Fibroblast of gingiva (primary cell): ENCODE measurements around the gene NUP214.
"Not testable (repeated sequence)": the region's sequence is repeated elsewhere in the genome, so short reads cannot be mapped to it uniquely, and the experiment has no call there.

Source experiments
- DNase-seq: peaks from one replicate; pipeline ENCODE4 v3.0.0-alpha.2; 2011; ENCODE audit warnings: low read depth

Gene NUP214

GRCh38 chr9:131193051-131193450 lies 67.7 kb downstream of the NUP214 start:
- no peak for DNase-seq

GRCh38 chr9:131194762-131195161 lies 69.4 kb downstream of the NUP214 start:
- no peak for DNase-seq

DNA sequence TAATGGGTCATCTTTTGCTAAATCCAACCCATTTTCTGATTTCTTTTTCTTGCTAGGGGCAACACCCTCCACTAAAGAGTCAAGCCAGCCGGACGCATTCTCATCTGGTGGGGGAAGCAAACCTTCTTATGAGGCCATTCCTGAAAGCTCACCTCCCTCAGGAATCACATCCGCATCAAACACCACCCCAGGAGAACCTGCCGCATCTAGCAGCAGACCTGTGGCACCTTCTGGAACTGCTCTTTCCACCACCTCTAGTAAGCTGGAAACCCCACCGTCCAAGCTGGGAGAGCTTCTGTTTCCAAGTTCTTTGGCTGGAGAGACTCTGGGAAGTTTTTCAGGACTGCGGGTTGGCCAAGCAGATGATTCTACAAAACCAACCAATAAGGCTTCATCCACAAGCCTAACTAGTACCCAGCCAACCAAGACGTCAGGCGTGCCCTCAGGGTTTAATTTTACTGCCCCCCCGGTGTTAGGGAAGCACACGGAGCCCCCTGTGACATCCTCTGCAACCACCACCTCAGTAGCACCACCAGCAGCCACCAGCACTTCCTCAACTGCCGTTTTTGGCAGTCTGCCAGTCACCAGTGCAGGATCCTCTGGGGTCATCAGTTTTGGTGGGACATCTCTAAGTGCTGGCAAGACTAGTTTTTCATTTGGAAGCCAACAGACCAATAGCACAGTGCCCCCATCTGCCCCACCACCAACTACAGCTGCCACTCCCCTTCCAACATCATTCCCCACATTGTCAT lies 72.0 kb downstream of the NUP214 start:
- no peak for DNase-seq

DNA sequence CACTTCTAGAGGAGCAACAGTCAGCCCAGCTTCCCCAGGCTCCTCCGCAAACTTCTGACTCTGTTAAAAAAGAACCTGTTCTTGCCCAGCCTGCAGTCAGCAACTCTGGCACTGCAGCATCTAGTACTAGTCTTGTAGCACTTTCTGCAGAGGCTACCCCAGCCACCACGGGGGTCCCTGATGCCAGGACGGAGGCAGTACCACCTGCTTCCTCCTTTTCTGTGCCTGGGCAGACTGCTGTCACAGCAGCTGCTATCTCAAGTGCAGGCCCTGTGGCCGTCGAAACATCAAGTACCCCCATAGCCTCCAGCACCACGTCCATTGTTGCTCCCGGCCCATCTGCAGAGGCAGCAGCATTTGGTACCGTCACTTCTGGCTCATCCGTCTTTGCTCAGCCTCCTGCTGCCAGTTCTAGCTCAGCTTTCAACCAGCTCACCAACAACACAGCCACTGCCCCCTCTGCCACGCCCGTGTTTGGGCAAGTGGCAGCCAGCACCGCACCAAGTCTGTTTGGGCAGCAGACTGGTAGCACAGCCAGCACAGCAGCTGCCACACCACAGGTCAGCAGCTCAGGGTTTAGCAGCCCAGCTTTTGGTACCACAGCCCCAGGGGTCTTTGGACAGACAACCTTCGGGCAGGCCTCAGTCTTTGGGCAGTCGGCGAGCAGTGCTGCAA lies 72.8 kb downstream of the NUP214 start:
- no peak for DNase-seq

GRCh38 chr9:131201856-131202255 lies 76.5 kb downstream of the NUP214 start:
- no peak for DNase-seq

DNA sequence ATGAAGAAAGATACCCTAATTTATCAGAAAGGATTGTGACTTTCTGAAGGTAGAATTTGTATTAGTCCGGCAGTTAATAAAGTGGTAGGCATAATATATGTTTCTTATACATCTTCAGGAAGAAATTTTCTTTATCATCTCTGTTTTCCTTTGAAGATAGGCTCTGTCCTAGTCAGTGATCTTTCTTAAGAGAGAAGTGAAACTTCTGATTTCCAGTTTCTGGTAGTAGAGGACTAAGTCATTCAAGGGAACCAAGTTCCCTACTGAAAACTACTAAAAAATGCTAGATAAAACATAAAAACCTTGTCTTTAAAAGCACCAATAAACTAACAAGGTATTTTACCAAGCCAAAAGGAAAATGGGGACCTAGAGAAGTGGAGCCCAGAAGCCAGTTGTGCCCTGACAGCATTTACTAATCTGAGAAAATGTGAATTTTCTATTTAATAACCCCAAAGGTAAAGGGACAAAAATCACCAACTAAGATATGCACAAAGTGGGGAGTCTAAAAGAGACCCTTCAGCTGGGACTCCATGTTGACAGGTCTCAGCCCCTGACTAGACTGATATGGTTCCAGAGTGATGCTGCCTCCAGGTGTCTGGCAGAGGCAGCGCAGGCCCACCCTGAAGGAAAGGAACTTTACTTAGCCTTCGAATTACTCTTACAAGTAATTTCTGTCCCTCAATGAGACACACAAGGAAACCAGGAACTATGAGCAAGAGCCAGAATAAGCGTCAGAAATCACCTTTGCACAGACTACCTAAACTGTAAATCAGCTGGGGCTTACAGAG lies 78.2 kb downstream of the NUP214 start:
- no peak for DNase-seq

DNA sequence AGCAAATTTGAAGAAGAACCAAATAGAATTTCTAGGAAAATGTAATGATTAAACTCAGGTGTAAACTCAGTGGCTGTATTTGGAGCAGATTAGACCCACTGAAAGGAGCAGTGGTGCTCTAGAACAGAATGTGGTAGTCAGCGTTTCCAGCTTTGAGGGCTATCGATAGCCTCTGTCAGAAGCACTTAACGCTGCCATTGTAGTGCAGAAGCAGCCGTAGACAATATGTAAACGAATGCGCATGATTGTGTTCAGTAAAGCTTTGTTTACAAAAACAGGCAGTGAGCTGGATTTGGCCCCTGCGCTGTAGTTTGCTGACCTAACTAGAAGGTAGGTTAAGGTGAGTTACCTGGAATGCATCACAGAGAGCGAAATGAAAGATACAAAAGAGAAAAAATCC lies 78.9 kb downstream of the NUP214 start:
- DNase-seq, result no peak

GRCh38 chr9:131206495-131206894 lies 81.1 kb downstream of the NUP214 start:
- no peak for DNase-seq

- not testable (repeated sequence) for DNase-seq
These were observed 86.5 kb downstream of the NUP214 start for GRCh38 chr9:131211920-131212319.

- DNase-seq, result no peak
These were observed 89.0 kb downstream of the NUP214 start for GRCh38 chr9:131214286-131214856.

DNA sequence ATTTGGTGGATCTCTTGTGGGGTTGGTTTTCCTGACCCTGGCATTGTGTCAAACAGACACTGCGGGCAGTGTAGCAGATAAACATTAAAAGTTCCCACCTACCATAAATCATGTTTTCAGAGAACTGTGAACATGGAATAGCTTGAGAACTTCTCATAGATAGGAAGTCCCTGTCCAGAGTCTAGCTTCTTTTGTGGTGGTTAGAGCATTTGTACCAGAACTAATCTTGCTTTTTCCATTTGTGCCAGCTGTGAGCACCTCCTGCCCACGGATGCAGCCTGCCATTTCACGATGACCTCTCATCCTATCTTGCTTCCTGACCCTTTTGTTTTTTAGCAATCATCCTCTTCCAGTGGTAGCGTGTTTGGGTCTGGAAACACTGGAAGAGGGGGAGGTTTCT lies 89.5 kb downstream of the NUP214 start:
- DNase-seq, result no peak

GRCh38 chr9:131216806-131217205 lies 91.4 kb downstream of the NUP214 start:
- no peak for DNase-seq

DNA sequence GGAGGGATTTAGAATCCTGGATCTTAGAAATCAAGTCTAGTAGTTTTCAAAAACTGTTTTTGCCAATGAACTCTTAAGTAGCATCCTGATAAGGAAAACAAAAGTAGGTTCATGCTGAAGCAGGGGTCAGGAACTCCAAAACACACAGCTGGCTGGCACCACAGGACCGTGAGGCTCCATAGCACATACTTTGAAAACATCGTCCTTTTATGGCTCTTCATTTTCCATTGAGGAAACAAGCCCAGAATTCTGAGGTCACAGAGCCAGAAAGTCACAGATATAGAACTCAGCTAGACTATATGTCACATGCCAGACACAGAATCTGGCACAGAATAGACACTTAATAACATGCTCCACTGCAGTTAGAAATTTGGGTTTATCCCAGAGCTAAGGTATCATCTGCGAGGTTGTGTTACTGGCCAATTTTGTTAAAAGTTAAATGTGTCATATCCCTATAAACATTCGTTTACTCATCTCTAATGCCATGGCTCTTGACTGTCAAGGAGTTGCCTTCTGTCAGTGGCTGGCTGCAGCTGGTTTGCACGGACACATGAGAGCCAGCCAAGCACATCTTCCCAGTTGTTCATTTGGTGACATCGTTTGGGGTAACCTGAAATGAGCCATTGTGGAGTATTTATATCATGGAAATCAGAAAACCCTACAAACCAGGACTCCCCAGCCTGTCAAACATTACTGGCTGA lies 92.1 kb downstream of the NUP214 start:
- DNase-seq, result no peak

DNA sequence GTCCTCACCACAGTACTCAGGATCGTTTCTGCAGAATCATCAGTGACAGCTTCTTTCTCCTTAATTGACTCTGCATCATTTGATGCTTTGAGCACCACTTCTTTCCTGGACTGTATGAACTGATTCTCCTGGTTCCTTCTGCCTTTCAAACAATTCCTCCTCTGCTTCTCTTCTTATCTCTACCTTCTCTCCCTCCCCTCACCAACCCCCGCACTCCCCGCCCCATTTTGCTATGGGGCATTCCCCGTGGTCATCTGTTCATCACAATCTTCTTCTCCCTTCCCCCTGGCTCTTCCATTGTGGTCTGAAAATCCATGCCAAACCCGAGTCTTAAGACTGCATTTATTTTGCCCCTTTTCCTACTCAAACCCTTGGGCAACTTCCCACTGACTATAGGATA lies 93.0 kb downstream of the NUP214 start:
- no peak for DNase-seq

DNA sequence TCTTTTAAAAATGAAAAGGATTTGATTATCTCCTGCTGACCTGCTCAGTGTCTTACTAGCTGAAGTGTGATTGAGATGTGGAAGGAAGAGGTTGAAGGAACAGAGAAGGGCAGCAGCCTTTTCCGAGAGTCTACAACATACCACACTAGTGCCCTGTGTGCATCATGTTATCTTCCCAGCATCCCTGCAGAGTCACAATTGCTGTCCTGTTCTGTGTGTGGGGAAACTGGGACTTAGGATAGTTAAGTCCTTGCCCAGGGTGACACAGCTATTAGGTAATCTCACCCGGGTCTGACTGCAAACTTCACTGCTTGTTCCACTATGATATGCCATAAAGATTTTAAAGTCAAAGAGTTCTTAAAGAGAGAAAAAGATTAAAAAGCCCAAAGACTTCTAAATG lies 95.1 kb downstream of the NUP214 start:
- no peak for DNase-seq

- no peak for DNase-seq
These were observed 97.1 kb downstream of the NUP214 start for GRCh38 chr9:131222460-131222859.

- no peak for DNase-seq
These were observed 100.8 kb downstream of the NUP214 start for GRCh38 chr9:131226226-131226625.

DNA sequence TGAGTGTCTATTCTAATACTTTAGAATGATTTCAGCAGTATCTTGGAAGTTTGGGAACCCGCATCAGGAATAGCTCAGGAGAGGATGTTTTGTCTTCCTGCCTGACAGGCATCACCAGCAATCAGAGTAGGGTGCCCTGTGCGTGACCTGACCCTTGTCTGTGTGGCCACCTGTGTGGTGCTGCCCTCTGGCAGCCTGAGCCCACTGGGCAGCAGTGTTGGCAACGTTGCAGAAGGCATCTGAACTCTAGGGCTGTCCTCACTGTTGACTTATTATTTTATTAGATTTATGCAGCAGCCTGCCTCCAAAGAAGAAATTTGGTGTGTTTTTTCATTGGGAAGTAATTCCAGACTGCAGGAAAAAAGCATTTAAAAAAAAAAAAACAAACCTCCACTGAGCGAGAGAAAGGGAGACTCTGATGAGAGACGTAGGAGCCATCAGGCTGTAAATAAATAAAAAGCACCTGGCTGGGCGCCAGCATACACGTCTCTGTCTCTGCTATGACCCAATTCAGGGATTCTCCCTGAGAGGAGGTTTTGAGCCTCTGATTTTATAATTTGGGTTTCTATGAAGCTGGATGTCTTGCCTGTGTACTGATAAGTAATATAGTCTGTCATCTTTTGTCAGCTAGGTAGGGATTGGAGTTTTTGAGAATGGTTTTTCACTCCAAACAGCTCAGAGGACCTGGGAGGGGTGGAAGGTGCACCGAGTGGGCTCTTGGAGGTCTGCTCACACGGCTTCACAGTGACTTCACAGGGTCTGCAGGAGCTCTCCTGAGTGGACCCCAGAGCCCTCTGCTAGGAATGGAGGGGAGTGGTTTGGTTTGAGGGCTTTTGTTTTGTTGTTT lies 101.9 kb downstream of the NUP214 start:
- DNase-seq, result no peak

DNA sequence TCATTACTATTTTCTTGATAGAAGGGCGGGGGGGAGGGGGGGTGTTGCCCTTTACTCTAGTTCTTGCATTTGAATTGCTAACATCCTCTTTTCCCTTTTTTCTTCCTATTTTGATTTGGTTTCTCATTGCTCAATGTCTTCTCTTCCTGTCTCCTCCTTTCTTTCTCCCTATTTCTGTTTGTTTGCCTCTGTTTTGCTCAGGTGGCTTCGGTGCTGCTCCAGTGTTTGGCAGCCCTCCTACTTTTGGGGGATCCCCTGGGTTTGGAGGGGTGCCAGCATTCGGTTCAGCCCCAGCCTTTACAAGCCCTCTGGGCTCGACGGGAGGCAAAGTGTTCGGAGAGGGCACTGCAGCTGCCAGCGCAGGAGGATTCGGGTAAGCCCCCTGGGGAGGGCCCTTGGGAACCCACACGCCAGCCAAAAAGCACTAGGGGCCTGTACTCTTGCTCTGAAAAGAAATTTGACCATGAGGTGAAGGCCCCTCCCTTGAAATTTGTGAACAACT lies 102.6 kb downstream of the NUP214 start:
- no peak for DNase-seq

GRCh38 chr9:131228988-131229387 lies 103.6 kb downstream of the NUP214 start:
- no peak for DNase-seq

DNA sequence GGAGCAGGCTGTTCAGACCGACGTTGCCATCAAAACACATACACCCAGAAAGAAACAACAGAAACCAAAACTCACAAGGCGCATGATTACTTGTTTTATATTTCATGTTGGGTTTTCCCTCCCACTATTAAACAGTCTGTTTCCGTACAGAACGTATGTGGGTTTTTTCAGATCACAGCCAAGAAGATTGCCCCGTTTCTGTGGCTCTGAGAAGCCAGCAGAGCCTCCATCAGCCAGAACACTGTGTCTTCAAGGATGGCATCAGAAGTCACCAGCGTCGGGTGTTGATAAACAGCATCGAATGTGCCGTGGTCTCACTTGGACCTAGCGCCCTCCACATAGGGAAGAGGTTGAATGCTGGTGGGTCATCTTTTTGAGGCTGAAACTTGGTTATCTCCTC lies 108.2 kb downstream of the NUP214 start:
- no peak for DNase-seq
